HG03039 (cell line): ENCODE measurements around the gene LCE3C.
"Not testable (repeated sequence)": the region's sequence is repeated elsewhere in the genome, so short reads cannot be mapped to it uniquely, and the experiment has no call there.

Experiments used
- ATAC-seq: cut with Tn5 transposase; IDR thresholded peaks from one replicate; pipeline ENCODE4 v1.9.1; 2021; ENCODE audit warnings: mild to moderate bottlenecking, moderate library complexity; ENCODE audit not compliant: unreplicated experiment

The LCE3C gene, protein sequence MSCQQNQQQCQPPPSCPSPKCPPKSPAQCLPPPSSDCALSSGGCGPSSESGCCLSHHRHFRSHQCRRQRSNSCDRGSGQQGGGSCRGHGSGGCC

DNA sequence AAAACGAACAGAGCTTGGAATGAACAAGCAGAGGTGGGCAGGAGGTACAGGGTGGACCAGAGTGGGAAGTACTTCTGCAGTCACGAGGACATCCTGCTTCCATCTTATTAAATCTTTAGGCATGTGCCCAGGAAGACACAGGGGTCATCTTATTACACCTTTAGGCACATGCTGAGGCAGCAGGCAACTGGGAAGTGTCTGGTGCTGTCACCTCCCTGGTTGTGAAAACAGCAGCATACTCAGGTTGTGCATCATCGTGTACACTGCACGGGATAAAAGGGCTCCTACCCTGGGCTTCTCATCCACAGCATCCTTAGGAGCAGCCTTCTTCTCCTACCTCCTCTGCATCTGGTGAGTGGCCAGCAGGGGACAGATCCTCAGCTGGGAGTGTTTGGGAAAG, at the start of gene LCE3C:
TSS of gene LCE3C (plus strand) at position 301 of the 400 bp plus-strand sequence. CDS start 498 bp downstream, outside the sequence.
- ATAC-seq: no peak

DNA sequence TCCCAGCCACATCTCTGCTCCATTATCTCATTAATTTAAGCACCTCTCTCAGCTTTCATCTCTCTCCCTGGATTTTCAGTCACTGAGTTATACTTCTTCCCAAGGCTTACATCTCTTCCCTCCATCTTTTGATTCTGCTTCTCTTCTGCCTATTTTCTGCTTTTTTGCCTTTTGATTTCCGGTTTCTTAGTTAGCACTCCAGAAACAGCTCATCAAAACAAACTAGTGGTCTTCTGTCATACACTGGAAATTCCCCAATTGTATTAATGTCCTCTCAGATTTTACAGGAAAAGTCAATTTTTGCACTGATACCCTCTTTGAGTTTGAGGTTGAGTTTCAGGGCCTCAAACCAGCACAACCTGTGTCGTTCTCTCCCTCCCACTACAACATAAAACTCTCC, 34.9 kb upstream of the LCE3C start:
- ATAC-seq: no peak

DNA sequence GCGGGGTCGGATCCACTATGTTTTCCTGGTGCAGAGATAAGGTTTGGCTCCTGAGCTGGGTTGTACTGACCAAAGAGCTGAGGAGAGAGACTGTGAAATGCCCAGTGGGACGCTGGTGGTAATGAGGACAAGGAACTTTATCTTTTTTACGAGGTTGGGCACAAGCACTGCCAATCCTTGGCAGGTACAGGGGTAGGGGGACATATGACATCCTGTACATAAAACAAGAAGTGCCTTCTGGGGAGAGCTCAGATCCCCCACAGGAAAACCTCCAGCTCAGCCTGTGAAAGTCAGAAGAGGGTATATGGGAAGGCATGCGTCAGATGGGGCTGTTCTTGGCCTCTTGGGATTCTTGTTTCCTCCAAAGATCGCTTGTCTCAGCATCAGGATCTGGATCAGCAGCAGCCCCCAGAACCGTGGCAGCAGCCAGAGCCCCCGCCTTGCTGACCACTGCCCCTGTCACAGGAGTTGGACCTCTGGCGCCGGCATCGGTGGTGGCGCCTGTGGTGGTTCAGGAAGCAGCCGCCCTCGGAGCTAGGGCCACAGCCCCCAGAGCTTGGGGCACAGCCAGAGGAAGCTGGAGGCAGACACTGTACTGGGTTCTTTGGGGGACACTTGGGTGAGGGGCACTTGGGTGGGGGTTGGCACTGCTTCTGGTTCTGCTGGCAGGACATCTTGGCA, 34.4 kb upstream of the LCE3C start:
- no peak for ATAC-seq

GRCh38 chr1:152566681-152567080, 33.4 kb upstream of the LCE3C start, which contains the start of gene LCE3E:
LCE3E (minus strand) TSS chr1:152566780; CDS start chr1:152566208, 572 bp downstream.
- no peak for ATAC-seq

GRCh38 chr1:152577168-152577567, 22.9 kb upstream of the LCE3C start:
- ATAC-seq: no peak

- not testable (repeated sequence) for ATAC-seq
Observed at GRCh38 chr1:152579526-152579925, 20.5 kb upstream of the LCE3C start.

- no peak for ATAC-seq
Observed at GRCh38 chr1:152580433-152580832, 19.6 kb upstream of the LCE3C start, which contains the start of gene LCE3D. LCE3D (minus strand) TSS chr1:152580516; CDS start chr1:152579936, 580 bp downstream.

- ATAC-seq: no peak
Observed at GRCh38 chr1:152582647-152583046, 17.4 kb upstream of the LCE3C start.

GRCh38 chr1:152585586-152585985, 14.4 kb upstream of the LCE3C start:
- no peak for ATAC-seq

DNA sequence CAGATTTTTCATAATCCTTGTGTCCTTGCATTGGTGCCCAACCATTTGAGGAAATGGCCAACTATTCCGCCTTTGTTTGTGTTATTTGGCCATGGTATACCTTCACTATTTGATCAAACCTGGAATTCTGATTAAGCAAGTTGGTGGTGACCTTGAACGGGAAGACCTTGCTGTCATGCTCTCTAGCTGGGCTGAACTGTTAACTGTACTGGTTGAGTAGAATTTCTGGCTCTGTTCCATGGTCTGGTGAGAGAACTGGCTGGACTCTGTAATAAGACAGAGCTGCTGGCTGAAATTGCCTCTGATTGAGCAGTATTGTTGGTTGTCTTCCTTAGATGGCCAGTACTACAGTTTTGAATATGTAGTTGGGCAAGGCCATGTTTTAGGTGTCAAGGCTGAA, 3.0 kb upstream of the LCE3C start:
- ATAC-seq: no peak

GRCh38 chr1:152613511-152613910, 13.5 kb downstream of the LCE3C start, which contains the start of gene LCE3B:
LCE3B (plus strand) TSS chr1:152613811; CDS start chr1:152613811, 0 bp downstream.
- no peak for ATAC-seq

DNA sequence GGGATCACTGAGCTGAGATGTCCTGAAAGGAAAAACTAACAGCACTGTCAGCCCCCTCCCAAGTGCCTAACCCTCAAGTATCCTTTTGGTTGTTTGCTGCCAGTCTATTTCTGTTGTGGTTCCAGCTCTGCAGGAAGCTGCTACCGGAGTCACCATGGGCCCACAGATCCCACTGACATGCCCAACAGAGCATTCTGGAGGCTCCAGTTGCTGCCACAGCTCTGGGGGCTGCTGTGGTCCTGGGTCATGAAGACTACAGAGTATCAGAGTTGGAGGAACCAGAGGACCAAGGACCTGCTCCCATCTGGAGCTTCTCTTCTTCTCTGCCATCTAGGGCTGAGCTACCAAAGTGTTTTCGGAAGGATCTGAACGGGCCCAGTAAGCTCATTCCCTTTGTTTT, 22.0 kb downstream of the LCE3C start:
- no peak for ATAC-seq

DNA sequence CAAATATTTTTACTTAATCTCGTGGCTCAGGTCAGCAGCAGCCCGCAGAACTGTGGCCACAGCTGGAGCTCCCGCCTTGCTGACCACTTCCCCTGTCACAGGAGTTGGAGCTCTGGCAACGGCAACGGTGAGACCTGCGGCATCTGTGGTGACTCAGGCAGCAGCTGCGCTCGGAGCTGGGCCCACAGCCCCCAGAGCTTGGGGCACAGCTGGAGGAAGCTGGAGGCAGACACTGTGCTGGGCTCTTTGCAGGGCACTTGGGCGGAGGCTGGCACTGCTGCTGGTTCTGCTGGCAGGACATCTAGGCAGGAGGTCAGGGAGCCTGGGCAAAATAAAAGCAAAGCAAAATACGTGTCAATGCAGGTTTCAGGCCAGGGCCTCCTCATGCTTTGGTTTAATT, 22.8 kb downstream of the LCE3C start, which contains the start of gene LCE3A:
TSS of gene LCE3A (minus strand) at position 301 of the 400 bp plus-strand sequence. CDS start at position 301, 0 bp downstream.
- ATAC-seq: no peak

DNA sequence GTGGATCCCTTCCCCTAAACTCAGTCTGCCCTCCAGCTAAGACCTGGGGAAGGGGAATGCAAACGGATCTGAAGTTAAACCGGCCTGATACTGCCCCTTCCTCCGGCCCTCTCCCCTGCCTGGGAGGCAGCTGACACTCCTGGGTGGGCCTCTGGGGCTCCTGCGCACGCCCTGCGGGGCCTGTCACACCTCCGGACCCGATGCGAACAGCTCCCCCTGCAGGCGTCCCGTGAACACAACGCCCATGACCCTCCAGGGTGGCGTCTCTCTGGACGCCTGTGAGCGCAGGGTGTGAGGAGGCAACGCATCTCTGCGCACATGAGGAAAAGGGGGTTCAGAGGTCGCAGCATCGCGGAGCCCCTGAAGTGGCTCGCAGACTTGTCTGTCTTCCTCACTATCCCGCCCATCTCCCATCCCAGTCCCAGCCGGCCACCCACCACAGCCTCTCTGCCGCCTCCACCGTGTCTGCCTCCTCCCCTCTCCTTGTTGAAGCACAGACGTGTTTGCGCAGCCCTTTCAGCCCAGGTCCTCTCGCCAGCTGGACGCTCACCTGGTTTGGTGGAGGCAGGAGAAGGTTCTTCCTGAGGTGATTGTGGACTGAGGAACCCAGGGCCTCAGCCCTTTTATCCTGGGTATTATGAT, 23.3 kb downstream of the LCE3C start:
- ATAC-seq: no peak

DNA sequence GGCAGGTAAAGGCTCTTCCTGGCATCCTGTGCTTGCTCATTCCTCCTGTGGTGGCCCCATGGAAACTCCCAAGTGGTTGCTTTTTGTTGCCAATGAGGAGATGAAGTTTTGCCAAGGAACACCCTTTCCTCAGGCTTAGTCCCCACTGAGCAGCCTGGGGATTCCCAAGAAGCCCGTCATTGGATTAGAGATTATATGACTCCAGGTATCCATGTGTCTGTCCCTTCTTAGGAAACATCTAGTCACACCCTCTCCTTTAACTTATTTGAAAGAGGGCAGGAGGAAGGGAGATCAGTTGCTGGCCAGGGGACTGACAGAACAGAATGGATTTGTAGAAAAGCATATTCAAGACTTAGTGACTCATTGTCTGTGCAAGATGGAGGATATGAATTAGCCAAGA, 26.7 kb downstream of the LCE3C start:
- ATAC-seq: no peak

DNA sequence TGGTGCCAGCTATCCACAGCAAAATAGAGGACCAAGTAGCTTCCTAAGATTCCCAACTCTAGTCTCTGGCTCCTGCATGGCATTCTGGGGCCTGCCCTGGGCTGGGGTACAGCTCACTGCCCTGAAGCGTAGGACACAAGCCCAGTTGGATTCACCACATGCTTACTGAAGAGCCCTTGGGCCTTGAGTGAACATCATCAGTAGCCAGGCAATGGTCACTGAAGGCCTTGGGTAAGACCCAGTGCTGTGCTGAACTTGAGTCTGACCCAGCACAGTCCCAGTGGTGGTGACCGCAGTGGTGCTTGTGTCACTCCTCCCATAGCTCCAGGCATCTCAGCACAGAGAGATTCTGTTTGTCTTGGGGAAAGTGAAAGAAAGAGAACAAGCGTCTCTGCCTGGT, 30.6 kb downstream of the LCE3C start:
- ATAC-seq: no peak

DNA sequence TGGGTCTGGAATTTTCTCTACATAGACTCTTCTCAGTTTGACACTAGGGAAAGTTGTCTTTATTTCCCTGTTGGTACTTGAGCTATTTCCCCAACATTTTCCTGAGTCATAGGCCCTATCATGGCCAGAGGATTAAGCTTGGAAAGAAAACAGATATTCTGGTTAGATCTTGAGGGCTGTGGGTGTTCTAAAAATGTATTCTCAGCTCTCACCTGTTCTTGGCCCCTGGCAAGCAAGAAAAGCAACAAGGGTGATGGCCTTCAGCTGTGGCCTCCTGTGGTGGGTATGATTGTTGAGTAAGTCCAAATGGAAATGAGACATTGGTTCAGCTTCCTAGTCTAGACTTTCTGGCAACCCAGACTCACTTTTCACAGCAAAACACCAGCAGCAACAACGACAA, 40.3 kb downstream of the LCE3C start:
- no peak for ATAC-seq

DNA sequence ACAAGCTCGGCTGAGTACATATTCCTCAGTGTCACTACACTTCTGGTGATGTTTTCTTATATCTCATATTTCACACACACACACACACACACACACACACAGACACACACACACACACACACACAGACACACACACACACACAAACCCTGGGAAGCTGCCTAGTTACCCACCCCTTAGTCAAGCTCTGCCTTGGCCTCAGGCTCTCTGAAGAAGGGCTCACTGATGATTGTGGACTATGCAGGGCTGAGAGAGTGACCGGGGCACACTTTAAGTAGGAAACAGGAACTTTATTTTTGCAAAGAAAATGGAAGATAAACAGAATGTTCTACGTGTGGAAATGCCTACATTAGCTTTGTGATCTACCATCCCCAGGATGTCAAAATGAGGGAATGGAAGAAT, 43.9 kb downstream of the LCE3C start:
- no peak for ATAC-seq

GRCh38 chr1:152645146-152645545, 45.1 kb downstream of the LCE3C start:
- ATAC-seq: no peak

- ATAC-seq: no peak
Observed at GRCh38 chr1:152646656-152647055, 46.6 kb downstream of the LCE3C start.
